GM19351 (cell line): ENCODE data around the gene RNF150.
"Not testable (repeated sequence)": the region's sequence is repeated elsewhere in the genome, so short reads cannot be mapped to it uniquely, and the experiment has no call there.

Experiments used
- ATAC-seq: cut with Tn5 transposase; IDR thresholded peaks from one replicate; pipeline ENCODE4 v1.9.1; 2021; ENCODE audit warnings: mild to moderate bottlenecking, moderate library complexity; ENCODE audit not compliant: unreplicated experiment

RNF150 gene

GRCh38 chr4:141078871-141079270 is 54.4 kb downstream of the RNF150 start:
- no peak for ATAC-seq

- no peak for ATAC-seq
Measured at GRCh38 chr4:141077611-141078225, 55.6 kb downstream of the RNF150 start.

GRCh38 chr4:141075553-141075952 is 57.7 kb downstream of the RNF150 start:
- ATAC-seq: no peak

- ATAC-seq: no peak
Measured at GRCh38 chr4:141074098-141074878, 59.0 kb downstream of the RNF150 start.

- ATAC-seq: no peak
Measured at GRCh38 chr4:141066690-141067089, 66.6 kb downstream of the RNF150 start.

GRCh38 chr4:141065872-141066271 is 67.4 kb downstream of the RNF150 start:
- no peak for ATAC-seq

GRCh38 chr4:141062651-141063050 is 70.6 kb downstream of the RNF150 start:
- ATAC-seq: no peak

- ATAC-seq: no peak
Measured at GRCh38 chr4:141058591-141059512, 74.4 kb downstream of the RNF150 start.

- ATAC-seq: no peak
Measured at GRCh38 chr4:141057582-141057981, 75.7 kb downstream of the RNF150 start.

- no peak for ATAC-seq
Measured at GRCh38 chr4:141056473-141056872, 76.8 kb downstream of the RNF150 start.

- ATAC-seq: no peak
Measured at GRCh38 chr4:141054446-141054845, 78.8 kb downstream of the RNF150 start.

GRCh38 chr4:141050999-141051398 is 82.3 kb downstream of the RNF150 start:
- ATAC-seq: not testable (repeated sequence)

GRCh38 chr4:141047228-141047884 is 85.9 kb downstream of the RNF150 start:
- ATAC-seq: no peak

- no peak for ATAC-seq
Measured at GRCh38 chr4:141046255-141046654, 87.0 kb downstream of the RNF150 start.

GRCh38 chr4:141045848-141046247 is 87.4 kb downstream of the RNF150 start:
- ATAC-seq: no peak

GRCh38 chr4:141041021-141041476 is 92.2 kb downstream of the RNF150 start:
- ATAC-seq: no peak

- ATAC-seq: no peak
Measured at GRCh38 chr4:141039156-141039555, 94.1 kb downstream of the RNF150 start.

- ATAC-seq: no peak
Measured at GRCh38 chr4:141038428-141038827, 94.8 kb downstream of the RNF150 start.

- ATAC-seq: no peak
Measured at GRCh38 chr4:141037446-141037845, 95.8 kb downstream of the RNF150 start.

GRCh38 chr4:141036786-141037185 is 96.5 kb downstream of the RNF150 start:
- ATAC-seq: no peak

GRCh38 chr4:141035920-141036319 is 97.3 kb downstream of the RNF150 start:
- ATAC-seq: no peak
